GM19238 (cell line): ENCODE data around the gene CDH23.

Experiments used
- DNase-seq: peaks from one replicate; pipeline ENCODE4 v3.0.0; 2011; ENCODE audit warnings: low spot score; ENCODE audit not compliant: insufficient read length

The CDH23 gene

DNA sequence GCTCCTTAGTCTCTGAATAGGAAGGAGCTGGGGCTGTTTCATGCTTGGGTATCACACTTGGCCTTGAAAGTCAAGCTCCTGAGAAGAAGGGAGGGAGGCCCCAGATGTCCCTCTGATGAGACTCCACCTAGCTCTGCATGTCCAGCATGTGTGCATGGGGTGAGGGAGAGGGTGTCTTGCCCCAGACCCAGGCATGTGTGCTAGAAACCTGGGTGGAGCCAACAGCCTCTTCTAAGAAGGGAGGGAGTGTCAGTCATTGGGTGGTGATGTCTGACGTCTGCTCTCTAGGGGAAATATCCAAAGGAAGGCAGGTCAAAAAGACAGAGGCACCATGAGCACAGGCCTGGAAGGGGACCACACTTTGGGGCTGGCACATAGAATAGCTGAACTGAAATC, 159.0 kb downstream of the CDH23 start:
- DNase-seq = no peak

GRCh38 chr10:71558991-71559390, 162.3 kb downstream of the CDH23 start:
- DNase-seq = no peak

DNA sequence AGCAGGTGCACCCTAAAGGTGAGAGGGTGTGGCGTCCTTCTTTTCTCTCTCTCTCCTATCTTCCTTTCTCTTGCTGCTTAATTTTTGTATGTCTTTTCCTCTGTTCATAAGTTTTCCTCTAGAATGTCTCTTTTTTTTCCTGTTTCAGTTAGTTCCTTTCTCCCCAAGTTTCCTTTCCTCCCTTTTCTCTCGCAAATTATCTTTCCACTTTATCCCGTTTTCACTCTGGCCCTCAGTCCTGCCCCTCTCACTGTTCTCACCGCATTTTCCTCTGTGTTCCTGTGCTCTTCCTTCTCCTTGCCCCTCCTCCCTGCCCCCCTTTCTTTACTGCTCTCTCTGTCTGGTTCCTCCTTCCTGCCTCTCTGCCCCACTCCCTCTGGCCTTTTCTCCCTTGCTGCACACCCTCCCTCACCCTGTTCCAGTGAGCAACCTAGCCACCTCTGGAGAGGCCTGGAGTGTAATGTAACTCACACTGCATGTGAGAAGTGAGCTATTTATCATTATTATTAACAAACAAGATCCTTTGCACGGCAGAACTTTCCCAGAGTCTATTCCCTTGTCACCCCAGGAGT, 164.4 kb downstream of the CDH23 start:
- DNase-seq = no peak

DNA sequence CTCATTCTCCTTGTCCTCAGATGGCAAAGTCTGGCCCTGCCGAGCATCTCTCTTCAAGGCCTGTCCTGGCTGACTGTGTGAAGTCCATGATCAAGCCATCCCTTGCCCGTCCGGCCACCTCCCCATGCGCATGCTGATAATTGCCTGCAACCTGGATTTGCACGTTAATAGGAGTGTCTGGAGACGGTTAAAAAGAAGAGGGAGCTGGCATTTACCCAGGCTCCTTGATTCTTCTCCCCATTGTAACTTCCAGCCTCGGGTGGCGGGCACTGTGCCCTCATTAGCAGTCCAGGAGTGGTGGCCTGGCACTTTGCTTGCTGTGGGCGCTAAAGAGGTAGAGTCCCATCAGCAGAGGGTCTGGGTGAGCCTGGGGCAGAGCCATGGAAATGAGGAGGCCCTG, 165.5 kb downstream of the CDH23 start:
- no peak for DNase-seq

- DNase-seq = no peak
Measured at GRCh38 chr10:71562904-71563303, 166.2 kb downstream of the CDH23 start.

DNA sequence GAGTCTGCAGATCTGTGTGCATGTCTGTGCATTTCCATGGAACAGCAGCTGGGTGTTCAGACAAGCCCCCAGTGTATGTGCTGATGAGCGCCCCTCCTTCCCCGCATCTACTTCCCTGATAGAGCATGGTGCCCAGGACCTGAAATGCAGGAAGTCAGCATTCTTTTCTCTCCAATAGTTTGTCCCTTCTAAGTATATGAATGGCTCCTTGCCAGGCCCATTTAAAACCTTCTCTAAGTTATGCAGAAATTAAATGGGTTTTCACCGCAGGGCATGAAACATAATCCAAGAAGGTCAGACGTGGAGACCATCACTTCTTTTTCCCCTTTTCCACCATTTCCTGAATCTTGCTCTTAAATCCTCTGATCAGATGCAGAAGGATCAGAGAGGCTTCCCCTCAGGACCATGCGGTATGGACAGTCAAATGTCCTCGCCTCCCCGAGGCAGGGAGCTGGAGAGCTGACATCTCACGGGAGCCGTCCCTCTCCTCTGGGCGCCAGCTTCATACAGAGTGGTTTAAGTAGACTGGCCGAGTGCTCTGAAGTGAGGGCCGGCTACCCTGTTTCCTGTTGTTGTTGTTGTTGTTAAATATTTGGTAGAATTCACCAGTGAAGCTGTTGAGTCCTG, 167.6 kb downstream of the CDH23 start:
- no peak for DNase-seq

DNA sequence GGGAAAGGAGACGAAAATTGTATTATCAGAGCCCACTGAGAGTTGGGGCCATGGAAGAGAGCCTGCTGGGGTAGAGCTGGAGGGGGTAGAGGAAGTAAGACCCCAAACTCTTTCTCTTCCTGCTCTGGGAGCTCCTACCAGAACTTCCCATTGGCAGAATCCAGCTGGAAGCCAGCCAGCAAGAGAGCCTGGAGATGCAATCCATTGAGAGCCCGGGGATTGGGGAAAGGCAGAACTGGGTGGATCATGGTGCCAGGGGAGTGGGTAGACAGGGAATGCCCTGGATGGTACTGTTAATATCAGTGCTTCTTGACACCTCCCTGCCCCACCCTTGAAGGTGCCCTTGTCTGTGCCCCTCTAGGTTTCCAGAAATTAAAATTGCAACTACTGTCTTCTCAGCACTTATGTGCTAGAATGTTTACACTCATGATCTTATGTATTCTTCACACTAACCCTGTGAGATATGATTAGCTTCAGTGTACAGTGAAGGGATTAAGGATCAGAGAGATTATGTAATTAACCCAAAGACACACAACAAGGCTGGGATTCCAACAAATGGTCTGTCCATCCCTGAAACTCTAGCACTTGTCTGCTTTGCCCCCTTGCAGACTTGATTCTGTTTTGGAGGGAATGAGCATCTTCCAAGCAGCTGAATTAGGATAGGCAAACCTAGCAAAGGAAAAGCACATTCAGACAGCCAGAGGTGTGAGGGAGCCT, 168.7 kb downstream of the CDH23 start:
- DNase-seq = no peak

DNA sequence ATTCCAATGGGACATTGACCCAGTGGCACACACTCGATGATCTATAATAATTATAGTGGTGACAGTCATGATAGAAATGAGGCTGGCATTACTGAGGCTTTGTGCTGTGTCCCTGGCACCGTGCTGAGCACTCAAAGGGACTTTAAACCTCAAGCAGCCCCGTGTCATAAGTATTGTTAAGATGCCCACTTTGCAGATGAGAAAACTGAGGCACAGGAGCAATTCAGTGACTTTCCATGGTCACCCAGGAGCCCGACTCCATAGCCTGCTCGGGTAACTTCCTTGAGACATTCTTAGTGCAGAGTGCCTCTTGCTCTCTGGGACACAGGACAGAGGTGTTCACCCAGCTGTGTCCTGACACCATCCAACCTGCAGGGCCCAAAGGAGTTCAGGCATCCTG, 170.3 kb downstream of the CDH23 start:
- no peak for DNase-seq

DNA sequence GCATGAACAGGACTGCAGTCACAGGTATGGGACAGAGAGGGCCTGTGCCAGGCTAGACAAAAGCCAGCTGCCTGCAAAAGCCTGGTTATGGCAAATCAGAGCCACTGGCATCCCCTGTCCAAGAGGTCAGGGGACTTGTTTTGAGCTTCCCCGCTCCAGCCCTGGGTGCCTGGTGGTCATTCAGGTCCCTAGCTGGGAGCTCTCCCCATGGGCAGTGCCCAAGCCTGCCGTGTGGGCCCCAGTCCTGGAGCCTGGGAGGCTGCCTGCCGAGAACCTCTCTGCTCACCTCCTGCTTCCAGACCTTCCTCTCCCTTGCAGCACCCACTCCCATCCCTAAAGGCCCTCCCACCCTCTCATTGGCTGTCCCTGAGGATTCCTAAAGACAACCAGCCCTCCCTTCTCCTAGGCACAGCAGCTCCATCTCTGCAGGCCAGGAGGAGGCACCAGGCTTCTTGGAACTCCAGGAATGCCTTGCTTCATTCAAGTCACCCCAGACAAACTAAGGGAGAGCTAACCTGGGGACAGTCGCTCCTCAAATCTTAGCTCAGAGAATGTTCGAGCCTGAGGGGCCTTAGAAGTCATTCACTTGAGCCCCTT, 172.3 kb downstream of the CDH23 start:
- no peak for DNase-seq

GRCh38 chr10:71569775-71570588, 173.3 kb downstream of the CDH23 start:
- DNase-seq = peak; percentile 75

DNA sequence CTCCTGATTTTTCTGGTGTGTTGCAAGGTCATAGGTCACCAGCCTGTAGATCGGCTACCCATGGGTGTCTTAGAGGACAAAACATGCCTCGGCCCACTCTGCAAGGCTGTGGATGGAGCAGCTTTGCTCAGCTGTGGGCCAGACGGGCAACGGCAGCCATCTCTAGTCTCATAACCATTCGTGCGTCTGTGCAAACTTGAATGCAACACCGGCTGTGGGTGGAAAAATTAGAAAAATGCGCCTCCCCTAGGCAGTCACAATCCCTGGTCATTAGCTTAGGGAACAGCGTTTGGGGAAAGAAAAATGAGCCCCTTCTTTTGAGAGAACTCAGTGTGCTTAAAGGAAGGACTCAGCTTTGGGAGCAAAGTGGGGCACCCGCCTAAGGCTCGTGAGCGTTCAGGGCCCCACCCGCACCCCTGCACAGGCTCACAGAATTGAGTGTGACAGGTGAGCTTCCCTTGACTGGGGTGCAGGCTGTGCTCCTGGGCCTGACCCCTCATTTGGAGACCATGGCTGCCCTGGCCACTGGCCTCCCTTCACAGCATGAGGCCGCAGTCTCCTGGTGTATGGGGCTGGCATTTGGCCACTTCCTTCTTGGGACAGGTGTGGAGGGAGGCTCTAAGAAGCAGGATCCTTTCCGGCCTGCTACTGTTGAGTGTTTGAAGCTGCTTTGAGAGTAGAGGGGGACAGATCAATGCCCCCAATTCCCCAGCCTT, 174.9 kb downstream of the CDH23 start:
- no peak for DNase-seq

GRCh38 chr10:71572962-71573361, 176.2 kb downstream of the CDH23 start:
- no peak for DNase-seq

DNA sequence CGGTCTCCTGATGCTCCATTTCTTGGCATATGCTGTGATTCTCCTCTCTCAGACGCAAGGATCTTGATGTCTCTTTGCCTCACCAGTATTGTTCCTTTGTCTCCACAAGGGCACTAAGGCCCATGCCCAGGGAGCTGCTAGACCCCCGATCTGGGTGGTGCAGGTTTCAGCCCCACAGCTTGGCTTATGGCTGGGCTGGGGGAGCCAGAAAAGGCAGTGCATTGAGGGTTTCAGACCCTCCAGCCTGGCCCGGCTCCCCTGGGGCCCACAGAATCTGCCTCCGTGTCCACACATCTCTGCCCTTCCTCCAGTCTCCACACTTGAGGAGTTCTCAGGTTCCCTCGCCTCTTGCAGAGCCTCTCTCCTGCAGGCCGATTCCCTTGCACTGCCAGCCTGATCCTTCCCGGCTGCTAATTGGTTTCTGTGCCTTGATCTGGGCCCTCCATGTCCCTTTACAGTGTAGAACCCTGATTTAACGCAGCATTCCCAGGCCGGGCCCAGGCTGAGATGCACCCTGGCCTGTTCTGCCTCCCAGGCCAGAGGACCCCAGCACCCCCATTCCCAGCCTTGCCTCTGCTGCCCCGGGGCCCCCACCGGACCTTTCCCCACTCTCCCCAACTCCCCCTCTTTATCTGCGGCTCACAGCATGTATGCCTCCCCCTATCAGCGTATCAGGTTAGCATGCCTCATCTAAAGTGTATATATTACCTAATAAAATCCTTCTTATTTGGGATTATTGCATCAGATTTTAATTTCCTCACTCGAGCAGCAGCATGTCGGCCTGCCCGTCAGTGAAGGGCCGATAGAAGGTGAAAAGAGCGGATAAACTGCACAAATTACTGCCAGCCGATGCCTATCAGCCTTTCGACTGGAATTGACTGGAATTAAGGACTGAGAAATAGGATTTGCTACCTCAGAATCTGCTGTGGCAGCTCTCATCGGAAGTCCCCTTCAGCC, 177.1 kb downstream of the CDH23 start:
- DNase-seq = no peak

DNA sequence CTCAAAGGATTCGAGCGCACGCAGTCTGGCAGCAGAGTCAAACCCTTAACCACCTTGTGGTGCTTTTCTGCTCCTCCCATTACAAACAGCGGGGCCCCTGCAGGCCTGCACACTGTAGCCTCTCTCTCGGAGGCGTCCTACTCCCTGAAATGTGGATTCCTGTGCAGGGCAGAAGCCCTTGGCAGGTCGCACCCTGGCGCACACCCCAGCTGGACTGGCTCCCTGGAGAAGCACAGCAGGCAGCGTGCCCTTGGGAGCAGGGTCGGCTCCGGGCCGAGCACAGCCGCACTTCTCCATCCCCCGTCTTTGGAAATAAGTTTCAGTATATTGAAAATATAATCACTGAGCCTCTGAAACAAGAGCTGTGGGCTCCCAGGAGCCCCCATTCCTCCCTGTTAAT, 178.7 kb downstream of the CDH23 start:
- DNase-seq = no peak

- no peak for DNase-seq
Measured at GRCh38 chr10:71575934-71576801, 179.4 kb downstream of the CDH23 start.

DNA sequence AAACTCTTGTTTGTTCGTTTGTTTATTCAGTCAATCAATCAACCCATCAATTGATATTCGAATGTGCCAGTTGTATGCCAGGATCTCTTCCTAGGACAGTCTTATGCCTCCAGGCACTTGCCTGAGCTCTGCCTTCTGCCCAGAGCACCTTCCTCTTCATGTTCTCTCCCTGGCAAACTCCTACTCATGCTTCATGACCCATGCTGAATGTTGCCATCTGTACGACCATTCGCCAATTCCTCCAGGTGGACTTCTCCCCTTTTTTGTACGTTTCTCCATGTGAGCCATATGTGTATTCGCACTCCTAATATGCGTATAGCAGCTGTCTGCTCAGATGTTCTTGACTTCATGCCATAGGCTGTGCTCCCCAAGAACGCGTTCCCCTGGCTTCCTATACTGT, 180.1 kb downstream of the CDH23 start:
- no peak for DNase-seq

GRCh38 chr10:71577345-71577744, 180.6 kb downstream of the CDH23 start:
- no peak for DNase-seq

DNA sequence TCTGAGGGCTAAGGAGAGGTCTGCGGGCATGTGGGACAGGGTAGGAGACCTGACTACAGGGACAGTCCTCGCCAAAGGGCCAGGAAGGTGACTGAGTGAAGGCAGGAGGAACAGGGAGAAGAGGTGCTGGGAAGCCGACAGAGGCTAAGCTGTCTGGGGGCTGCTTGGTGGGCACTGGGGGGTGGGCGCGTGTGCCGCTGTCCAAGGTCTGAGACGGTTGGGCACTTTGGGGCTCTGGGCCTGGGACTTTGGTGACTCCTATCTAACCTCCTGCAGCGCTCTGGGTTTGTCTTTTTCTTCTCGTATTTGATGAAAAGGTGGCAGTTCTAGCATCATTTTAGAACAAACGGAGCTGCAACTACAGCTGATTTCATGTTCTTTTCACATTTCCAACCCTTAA, 181.3 kb downstream of the CDH23 start:
- no peak for DNase-seq

DNA sequence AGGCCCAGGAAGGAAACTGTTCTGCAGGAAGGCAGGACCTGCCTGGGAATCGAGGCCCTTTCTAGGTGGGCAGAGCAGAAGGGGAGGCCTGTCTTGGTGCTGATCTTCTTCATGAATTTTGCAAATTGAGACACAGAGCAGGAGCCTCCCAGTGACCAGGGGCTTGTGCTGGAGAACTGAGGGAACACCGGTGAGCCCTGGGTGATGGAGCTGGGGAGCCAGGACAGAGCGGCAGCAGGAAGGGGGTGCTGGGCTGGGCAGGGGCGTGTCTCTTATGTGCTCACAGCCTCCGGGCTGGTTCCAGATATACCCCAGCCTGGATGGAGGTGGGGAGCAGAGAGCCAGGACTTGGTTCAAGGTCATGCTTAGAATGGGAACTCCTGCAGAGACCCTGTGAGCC, 182.9 kb downstream of the CDH23 start:
- DNase-seq = no peak
